GM18511 (cell line): ENCODE data around the gene PDE6B.
"Not testable (repeated sequence)": the region's sequence is repeated elsewhere in the genome, so short reads cannot be mapped to it uniquely, and the experiment has no call there.

ENCODE experiments used
- ATAC-seq: cut with Tn5 transposase; IDR thresholded peaks from one replicate; pipeline ENCODE4 v1.9.1; 2021; ENCODE audit warnings: mild to moderate bottlenecking, moderate library complexity; ENCODE audit not compliant: unreplicated experiment

PDE6B gene

GRCh38 chr4:682490-683172, 57.3 kb downstream of the PDE6B start:
- ATAC-seq: no peak

- ATAC-seq: no peak
Observed at GRCh38 chr4:683247-683897, 58.0 kb downstream of the PDE6B start.

DNA sequence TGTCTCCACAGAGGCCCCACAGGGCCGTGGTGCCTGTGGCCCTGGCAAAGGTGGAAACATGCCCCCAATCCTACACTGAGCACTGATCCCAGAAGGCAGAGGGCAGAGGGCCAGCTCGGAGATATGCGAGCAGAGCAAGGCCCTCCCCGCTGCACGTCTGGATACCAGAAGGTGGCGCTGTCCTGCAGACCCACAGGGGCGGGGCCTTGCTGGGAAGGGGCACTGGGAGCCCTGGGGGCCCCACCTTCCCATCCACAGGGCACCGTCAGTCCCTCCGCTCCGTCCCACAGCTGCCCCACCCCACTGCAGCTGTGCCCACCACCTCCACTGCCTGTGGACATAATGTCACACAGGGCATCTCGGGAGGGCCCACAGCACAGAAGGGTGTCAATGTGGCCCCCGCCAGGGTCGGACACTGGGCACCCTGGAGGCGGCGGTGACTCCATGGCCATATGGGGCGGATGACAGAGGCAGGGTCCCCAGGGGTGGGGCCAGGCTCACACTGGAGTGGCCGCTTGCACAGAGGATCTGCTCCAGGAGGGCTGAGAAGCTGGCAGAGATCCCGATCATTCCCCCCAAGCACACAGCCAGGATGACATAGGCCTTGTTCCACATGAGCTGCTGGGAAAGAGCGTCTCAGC, 58.7 kb downstream of the PDE6B start:
- no peak for ATAC-seq

GRCh38 chr4:684623-685327, 59.4 kb downstream of the PDE6B start:
- ATAC-seq: no peak

DNA sequence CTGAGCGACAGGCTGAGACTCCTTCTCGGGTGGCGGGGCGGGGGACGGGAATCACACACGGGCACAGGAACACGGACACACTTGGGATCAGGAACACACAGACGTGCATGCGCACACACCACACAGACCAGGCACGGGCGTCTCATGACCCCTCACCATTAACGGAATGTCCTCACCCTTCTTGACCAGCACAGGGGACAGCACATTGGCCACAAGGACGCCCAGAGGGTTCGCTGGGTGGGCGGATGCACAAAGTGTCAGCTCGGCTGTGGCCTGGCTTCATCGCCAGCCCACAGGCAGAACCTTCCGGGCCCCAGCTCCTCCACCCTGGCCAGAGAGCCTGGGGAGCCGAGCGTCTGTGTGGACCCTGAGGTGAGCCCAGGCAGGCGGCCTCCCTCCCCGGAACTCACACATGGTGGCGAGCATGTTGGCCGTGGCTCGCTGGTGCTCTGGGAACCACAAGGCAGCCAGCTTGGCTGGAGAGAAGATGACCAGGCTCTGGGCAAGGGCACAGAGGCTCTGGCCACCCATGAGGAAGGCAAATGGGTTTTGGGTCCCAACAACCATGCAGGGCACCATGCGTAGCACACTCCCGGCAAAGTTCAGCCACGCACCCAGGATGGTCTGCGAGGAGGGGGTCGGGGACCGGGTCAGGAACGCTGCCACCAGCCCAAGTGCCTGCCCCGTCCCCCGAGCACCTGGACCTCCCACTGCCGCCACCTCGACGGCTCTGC, 60.5 kb downstream of the PDE6B start:
- no peak for ATAC-seq

GRCh38 chr4:686413-687040, 61.2 kb downstream of the PDE6B start:
- ATAC-seq: no peak

GRCh38 chr4:687048-687970, 61.9 kb downstream of the PDE6B start:
- ATAC-seq: no peak

DNA sequence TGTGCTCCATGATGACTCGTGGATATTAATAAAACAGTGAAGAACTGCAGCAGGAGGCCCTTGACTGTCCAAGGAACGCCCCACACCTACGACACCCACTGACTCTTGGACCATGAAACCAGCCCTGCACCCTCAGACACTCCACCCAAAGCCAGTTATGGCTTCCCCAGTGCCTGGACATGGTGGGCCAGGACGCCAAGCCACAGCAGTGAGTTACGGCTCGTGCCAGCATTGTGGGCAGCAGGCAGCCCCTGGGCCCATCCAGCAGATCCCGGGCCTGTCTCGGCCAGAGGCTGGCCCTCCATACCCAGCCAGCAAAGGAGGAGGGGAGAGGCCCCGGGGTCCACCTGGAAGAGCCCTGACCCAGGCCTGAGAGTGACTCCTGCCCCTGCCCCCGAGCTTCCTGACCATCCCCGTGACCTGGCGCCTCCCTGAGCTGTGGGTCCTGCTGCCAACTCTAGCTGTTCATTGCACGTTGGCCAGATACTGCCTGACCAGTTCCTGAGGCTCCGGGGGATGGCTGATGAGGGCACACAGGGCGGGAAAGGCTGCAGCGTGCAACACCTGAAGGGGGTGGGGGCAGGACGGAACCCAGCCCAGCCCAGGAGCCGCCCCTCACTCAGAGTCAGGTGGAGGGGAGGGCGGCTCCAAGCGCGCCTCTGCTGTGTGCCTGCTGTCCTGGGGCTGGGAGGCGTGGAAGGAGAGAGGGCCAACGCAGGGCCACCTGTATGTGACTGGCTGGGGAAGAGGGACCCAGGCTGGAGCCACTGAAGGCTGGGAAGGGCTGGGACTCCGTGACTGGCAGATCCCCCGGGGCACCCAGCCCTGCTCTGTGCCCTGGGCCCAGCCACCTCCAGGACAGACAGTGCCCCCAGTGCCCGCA, 62.8 kb downstream of the PDE6B start:
- no peak for ATAC-seq

DNA sequence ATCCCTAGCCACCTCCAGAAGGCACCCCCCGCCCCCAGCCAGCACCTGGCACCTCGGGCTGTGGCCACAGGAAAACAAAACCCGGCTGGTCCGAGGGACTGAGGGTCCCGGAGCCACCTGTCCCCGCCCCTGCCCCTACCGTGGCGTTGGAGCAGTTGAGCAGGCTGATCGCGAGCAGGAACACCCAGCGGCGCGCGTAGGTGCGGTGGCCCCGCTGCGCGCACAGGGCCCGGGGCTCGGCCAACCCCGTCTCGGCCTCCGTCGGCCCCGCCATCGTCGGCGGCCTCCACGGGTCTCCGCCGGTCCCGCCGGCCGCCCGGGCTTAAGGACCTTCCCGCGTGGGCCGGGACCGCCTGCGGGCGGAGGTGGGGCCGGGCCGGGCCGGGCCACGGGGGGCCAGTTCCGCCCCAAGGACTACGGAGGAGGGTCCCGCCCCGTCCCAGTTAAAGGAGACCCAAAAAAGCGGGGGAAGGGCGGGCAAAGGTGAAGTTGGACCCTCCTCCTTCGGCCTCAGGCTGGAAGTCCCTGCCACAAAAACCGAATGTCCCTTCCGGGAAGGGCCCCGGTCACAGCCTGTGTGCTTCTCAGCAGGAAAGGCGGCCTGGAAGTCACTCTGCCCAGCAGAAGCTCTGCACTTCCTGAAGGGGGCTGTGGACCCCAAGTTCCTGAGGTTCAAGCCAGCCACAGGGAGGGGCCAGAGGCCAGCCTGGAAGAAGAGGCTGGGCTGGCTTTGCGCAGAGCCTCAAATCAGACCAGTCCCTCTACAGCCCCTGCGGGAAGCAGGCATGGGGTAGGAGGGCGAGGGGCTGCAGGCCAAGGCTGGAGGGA, 63.7 kb downstream of the PDE6B start, which contains the start of gene SLC49A3:
Gene SLC49A3, minus strand, starts transcription at position 298 of the 828 bp plus-strand sequence. Its CDS starts 24 bp downstream, at position 274.
- no peak for ATAC-seq

DNA sequence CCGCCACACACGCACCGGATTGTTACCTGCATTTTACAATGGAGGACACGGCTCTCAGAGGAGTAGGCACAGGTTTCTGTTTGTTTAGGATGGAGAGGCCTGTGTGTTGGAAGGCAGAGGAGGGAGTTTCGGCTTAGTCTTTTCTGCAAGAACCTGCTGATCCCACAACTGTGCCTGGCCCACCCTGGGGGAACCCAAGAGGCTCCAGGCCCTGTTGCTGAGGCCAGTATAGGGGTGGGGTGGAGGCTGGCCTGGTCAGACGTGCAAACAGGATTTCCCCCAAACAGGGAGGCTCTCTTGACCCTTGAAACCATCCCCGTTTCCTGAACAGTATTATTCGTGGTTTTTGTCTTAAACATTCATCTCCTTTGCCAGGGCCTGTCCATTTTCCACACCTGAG, 64.3 kb downstream of the PDE6B start:
- ATAC-seq: no peak

GRCh38 chr4:692771-693554, 67.6 kb downstream of the PDE6B start:
- ATAC-seq: no peak

DNA sequence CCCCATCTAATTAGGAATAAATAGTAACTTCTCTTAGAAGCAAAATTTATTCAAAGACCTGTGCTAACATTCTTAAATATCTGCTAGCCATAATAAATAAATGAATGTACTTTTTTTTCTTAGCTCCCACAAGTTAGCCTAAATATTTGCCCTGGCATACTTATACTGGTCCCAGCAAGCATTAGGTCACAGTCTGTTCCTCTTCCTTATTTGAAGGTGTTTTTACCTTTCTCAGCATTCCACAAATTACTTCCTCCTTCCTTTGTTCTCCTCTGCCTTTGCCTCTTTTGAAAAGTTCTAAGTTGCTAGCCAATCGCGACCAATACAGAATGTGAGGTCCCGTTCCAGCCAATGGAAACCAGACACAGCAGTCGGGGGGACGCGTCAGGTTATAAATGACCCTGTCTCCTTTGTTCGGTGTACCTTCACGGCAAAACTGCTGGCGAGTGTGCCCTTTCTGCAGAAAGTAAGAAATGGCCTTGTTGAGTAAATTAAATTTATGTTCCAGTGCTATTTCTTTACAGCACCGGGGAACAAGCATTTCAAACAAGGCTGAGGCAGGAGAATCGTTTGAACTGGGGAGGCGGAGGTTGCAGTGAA, 69.1 kb downstream of the PDE6B start:
- ATAC-seq: not testable (repeated sequence)

- no peak for ATAC-seq
Observed at GRCh38 chr4:699816-700580, 74.6 kb downstream of the PDE6B start.

DNA sequence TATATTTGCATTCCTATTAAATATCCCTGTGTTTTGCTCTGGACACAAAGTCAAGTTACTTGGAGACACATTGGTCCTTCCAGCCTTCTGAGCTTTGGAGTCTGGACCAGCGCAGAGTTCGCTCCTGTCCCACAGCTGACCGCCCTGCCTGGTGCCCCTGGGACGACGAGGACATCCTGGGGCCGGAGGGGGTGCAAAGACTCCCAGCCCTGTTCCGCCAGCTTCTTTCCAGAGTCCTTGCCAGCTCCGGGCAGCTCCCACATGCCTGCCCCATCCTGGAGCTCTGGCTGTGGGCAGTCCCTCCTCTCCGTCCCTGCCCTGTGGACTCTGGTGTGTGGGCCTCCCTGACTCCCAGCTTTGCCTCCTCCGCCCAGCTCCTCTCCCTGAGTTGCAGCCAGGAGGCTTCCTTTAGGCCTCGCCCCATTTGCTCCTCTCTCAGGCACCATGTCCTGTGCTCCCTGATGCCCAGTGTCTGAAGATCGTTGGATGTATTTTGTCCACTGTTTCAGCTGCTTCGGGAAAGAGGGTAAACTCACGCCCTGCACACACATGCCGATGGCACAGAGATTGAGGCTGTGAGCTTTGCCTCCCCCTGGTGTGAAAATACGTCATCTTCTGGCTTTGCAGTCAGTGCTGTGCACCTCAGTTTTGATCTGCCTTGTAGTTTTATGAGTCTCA, 75.4 kb downstream of the PDE6B start:
- no peak for ATAC-seq

DNA sequence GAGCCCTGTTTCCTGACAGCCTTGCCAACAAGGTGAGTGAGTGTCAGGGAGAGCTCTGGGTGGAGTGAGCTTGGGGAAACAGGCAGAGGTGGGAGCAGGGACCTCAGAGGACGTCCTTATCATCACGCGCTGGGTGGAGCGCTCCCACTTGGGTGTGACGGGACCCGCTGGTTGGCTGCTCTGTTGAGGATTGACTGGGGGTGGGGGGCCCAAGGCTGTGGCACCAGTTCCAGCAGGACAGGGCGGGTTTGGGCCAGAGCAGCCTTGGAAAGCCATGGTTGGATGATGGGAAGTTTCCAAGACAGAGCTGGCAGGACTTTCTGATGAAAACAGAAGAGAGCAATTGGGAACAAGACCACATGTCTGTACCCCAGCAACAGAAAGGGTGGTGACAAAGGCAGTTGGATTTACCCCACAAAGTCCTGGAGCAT, 77.3 kb downstream of the PDE6B start:
- ATAC-seq: no peak
